ENCODE data around the gene SLC38A2.

DNA sequence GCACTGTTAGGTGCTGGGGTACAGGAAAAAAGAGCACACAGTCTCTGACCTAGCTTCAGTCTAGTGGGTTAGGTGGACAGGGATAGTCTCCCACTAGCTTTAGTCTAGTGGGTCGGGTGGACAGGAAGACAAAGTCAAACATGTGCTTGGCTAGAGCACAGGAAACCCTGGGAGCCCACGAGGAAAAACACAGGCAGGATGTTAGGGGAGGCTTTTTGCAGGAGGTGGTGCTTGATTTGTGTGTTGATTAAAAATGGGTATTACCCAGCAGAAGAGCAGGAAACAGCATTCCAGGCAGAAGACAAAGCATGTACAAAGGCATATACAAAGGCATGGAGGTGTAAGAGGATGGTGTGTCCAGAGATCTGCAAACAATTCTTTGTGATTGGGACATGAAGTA is 23.3 kb downstream of the SLC38A2 start:
- TF ChIP-seq POLR2AphosphoS5 (IDR thresholded peaks at IDR 0.05) (no peak), POLR2A (IDR thresholded peaks at IDR 0.05) (no peak)
- TF ChIP-seq, protein P1, sequence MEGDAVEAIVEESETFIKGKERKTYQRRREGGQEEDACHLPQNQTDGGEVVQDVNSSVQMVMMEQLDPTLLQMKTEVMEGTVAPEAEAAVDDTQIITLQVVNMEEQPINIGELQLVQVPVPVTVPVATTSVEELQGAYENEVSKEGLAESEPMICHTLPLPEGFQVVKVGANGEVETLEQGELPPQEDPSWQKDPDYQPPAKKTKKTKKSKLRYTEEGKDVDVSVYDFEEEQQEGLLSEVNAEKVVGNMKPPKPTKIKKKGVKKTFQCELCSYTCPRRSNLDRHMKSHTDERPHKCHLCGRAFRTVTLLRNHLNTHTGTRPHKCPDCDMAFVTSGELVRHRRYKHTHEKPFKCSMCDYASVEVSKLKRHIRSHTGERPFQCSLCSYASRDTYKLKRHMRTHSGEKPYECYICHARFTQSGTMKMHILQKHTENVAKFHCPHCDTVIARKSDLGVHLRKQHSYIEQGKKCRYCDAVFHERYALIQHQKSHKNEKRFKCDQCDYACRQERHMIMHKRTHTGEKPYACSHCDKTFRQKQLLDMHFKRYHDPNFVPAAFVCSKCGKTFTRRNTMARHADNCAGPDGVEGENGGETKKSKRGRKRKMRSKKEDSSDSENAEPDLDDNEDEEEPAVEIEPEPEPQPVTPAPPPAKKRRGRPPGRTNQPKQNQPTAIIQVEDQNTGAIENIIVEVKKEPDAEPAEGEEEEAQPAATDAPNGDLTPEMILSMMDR (IDR thresholded peaks at IDR 0.05) = no peak
